MM.1S (cell line): Measurements from ENCODE around the gene FGF14.

Experiments used
- EZH2 ChIP-seq: fragments of 300-600 bp; sonication (generic); optimal IDR thresholded peaks from 2 replicates; pipeline ENCODE3; 2017; ENCODE audit warnings: low read depth, mild to moderate bottlenecking, antibody characterized with exemption, low read length, mixed read lengths
- EZH2phosphoT487 ChIP-seq: fragments of 300-600 bp; sonication (generic); IDR thresholded peaks from 2 replicates; pipeline ENCODE4 v1.6.1; 2018; ENCODE audit warnings: antibody characterized with exemption, low read length
- TF ChIP-seq, protein P1 (sequence below): fragments of 300-600 bp; sonication (generic); IDR thresholded peaks from 2 replicates; pipeline ENCODE4 v1.5.1; 2016; ENCODE audit warnings: antibody characterized with exemption, low read length, mixed read lengths

DNA sequence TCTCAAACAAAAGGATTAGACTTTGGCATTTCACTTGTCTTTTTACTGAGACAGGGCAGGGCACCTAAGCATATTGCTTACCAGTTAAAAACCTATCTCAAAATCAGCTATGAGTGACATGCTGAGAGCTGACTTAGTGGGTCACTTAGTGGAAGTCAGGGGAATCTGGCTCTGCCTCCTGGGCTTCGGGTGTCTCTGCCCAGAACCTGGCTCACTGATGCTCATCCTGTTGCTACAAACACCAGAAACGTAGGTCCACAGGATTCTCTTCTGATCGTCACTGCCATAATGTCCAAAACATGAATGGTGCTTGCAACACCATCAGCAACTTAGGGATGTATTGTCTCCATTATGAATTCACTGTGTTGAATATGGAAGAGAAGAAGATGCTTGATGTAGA is 673.2 kb downstream of the FGF14 start:
- TF ChIP-seq, protein P1, sequence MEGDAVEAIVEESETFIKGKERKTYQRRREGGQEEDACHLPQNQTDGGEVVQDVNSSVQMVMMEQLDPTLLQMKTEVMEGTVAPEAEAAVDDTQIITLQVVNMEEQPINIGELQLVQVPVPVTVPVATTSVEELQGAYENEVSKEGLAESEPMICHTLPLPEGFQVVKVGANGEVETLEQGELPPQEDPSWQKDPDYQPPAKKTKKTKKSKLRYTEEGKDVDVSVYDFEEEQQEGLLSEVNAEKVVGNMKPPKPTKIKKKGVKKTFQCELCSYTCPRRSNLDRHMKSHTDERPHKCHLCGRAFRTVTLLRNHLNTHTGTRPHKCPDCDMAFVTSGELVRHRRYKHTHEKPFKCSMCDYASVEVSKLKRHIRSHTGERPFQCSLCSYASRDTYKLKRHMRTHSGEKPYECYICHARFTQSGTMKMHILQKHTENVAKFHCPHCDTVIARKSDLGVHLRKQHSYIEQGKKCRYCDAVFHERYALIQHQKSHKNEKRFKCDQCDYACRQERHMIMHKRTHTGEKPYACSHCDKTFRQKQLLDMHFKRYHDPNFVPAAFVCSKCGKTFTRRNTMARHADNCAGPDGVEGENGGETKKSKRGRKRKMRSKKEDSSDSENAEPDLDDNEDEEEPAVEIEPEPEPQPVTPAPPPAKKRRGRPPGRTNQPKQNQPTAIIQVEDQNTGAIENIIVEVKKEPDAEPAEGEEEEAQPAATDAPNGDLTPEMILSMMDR, result no peak
- TF ChIP-seq EZH2phosphoT487 (no peak), EZH2 (no peak)
